K562 (cell line): ENCODE measurements around the gene FBXO28. TPM values are rescaled to one million over a fixed set of nuclear protein-coding genes. Genes with fewer than 3 reads are reported as not detected.
A peak's percentile ranks its signal among the peaks of the same experiment; 100 is the strongest.

Source experiments
- BHLHE40 ChIP-seq: IDR thresholded peaks from 2 replicates; pipeline ENCODE4 v1.6.1; 2011; ENCODE audit warnings: low read length, improper control_type of control experiment
- EHMT2 ChIP-seq: fragments of 450-650 bp; IDR thresholded peaks from 2 replicates; pipeline ENCODE4 v1.6.1; 2018; ENCODE audit warnings: antibody characterized with exemption
- MEIS2 ChIP-seq: fragments of 450-650 bp; IDR thresholded peaks from 2 replicates; pipeline ENCODE4 v1.6.1; 2014; ENCODE audit warnings: mild to moderate bottlenecking; ENCODE audit not compliant: partially characterized antibody
- NFE2 ChIP-seq: IDR thresholded peaks from 2 replicates; pipeline ENCODE4 v1.6.1; 2014; ENCODE audit warnings: antibody characterized with exemption, low read depth
- RBFOX2 ChIP-seq: fragments of 200-400 bp; formaldehyde crosslinking; IDR thresholded peaks from 2 replicates; pipeline ENCODE4 v1.6.1; 2017; ENCODE audit warnings: low read depth, mild to moderate bottlenecking, low read length, moderate library complexity
- SAFB ChIP-seq: fragments of 200-400 bp; formaldehyde crosslinking; IDR thresholded peaks from 2 replicates; pipeline ENCODE4 v1.6.1; 2017; ENCODE audit warnings: low read depth, low read length, borderline replicate concordance
- SMC3 ChIP-seq: conservative IDR thresholded peaks from 2 replicates; pipeline ENCODE4 v1.6.1; 2011; ENCODE audit warnings: low read depth, low read length, improper control_type of control experiment; ENCODE audit not compliant: insufficient read depth
- TAF9B ChIP-seq: fragments of 450-650 bp; IDR thresholded peaks from 2 replicates; pipeline ENCODE4 v1.6.1; 2018; ENCODE audit warnings: mild to moderate bottlenecking; ENCODE audit not compliant: partially characterized antibody
- ZNF347 ChIP-seq: fragments of 450-650 bp; formaldehyde crosslinking; IDR thresholded peaks from 2 replicates; pipeline ENCODE4 v1.4.0; 2020; ENCODE audit warnings: low read depth, mild to moderate bottlenecking, moderate library complexity
- polyA plus RNA-seq, 8 experiments: library from polyadenylated mRNA; depleted of rRNA in 4 of 8; stranded (reverse) in 5 of 8; unstranded in 3 of 8; fragments of >200 nt; fragmentation: Nextera tagmentation in 2 of 8; fragmentation: Illumina TruSeq in 1 of 8; extraction: Ambion mirVana in 2 of 8; extraction: Trizol in 1 of 8; gene quantifications; 2 replicates each; pipeline versions ENCODE4 v1.2.1 to v1.2.3, GENCODE V29; 2011 to 2014; ENCODE audit warnings: inconsistent platforms in 1 of 8, missing spikeins in 1 of 8
- total RNA-seq, 7 experiments: library from RNA; depleted of rRNA in 6 of 7; stranded (reverse); fragments of >200 nt in 6 of 7; fragmentation: Illumina TruSeq in 2 of 7; extraction: Trizol in 2 of 7; gene quantifications; 2 replicates each; pipeline versions ENCODE4 v1.2.1 to v1.2.3, GENCODE V29; 2011 to 2021; ENCODE audit warnings: low replicate concordance in 1 of 7
- TF ChIP-seq, protein P1 (sequence below), 2 experiments: fragments of 450-650 bp; IDR thresholded peaks; 2 replicates each; pipeline ENCODE4 v1.6.1; 2016; ENCODE audit warnings: mild to moderate bottlenecking in 2 of 2, borderline replicate concordance in 1 of 2, low read depth in 1 of 2, moderate library complexity in 1 of 2
- TF ChIP-seq, protein P2 (sequence below): sonication (generic); formaldehyde crosslinking; IDR thresholded peaks from 2 replicates; pipeline ENCODE4 v1.8.0; 2023; ENCODE audit warnings: mild to moderate bottlenecking, missing genetic modification reagents
- TF ChIP-seq, protein P3 (sequence below): fragments of 250-450 bp; sonication (Bioruptor Pico); IDR thresholded peaks from 2 replicates; pipeline ENCODE4 v1.8.0; 2022; ENCODE audit warnings: moderate library complexity, mild to moderate bottlenecking, inconsistent platforms

FBXO28 gene
- total and polyA plus RNA-seq, 9 of the 15 experiments (the other 6 are each of a cell fraction or from before 2014, with no cell fraction given) = 4.1 to 34.8 (median 25.3) TPM

DNA sequence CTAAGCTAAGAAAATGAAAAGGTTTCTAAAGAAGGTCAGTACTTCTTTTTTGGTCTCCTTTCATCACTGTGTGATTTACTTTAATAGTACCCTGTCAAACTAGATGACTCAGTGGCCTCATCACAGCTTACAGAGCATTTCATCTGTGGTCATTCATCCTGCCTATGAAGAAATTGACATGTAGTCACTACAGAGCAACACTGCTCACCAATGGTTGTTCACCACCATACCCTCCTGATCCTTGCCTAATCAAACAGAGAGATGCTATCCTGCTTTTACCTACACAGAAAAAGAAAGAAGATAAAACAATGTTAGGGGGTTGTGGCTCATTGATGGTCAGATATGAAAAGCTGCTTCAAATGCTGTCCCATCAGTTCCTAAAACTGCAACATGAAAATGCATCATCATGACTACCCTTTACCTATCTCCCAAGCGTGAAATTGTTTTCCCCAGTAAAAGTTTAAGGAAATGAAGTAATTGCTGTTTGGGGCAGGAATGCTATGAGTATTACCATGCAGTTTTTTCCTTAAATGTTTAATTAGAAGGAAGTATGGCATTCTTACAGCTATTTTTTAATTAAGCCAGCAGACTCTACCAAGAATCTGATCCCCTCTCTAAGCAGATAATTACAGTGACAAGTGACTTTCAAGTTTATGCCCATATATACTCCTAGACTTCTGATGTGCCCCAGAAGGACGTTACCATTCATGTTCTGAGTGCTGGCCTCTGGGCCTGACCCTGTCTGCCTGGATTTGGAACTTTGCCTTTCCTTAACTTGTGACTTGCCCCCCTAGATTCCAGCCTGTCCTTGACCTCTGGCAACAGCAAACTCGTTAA is 46.1 kb upstream of the FBXO28 start (continued):
- TF ChIP-seq, protein P1, sequence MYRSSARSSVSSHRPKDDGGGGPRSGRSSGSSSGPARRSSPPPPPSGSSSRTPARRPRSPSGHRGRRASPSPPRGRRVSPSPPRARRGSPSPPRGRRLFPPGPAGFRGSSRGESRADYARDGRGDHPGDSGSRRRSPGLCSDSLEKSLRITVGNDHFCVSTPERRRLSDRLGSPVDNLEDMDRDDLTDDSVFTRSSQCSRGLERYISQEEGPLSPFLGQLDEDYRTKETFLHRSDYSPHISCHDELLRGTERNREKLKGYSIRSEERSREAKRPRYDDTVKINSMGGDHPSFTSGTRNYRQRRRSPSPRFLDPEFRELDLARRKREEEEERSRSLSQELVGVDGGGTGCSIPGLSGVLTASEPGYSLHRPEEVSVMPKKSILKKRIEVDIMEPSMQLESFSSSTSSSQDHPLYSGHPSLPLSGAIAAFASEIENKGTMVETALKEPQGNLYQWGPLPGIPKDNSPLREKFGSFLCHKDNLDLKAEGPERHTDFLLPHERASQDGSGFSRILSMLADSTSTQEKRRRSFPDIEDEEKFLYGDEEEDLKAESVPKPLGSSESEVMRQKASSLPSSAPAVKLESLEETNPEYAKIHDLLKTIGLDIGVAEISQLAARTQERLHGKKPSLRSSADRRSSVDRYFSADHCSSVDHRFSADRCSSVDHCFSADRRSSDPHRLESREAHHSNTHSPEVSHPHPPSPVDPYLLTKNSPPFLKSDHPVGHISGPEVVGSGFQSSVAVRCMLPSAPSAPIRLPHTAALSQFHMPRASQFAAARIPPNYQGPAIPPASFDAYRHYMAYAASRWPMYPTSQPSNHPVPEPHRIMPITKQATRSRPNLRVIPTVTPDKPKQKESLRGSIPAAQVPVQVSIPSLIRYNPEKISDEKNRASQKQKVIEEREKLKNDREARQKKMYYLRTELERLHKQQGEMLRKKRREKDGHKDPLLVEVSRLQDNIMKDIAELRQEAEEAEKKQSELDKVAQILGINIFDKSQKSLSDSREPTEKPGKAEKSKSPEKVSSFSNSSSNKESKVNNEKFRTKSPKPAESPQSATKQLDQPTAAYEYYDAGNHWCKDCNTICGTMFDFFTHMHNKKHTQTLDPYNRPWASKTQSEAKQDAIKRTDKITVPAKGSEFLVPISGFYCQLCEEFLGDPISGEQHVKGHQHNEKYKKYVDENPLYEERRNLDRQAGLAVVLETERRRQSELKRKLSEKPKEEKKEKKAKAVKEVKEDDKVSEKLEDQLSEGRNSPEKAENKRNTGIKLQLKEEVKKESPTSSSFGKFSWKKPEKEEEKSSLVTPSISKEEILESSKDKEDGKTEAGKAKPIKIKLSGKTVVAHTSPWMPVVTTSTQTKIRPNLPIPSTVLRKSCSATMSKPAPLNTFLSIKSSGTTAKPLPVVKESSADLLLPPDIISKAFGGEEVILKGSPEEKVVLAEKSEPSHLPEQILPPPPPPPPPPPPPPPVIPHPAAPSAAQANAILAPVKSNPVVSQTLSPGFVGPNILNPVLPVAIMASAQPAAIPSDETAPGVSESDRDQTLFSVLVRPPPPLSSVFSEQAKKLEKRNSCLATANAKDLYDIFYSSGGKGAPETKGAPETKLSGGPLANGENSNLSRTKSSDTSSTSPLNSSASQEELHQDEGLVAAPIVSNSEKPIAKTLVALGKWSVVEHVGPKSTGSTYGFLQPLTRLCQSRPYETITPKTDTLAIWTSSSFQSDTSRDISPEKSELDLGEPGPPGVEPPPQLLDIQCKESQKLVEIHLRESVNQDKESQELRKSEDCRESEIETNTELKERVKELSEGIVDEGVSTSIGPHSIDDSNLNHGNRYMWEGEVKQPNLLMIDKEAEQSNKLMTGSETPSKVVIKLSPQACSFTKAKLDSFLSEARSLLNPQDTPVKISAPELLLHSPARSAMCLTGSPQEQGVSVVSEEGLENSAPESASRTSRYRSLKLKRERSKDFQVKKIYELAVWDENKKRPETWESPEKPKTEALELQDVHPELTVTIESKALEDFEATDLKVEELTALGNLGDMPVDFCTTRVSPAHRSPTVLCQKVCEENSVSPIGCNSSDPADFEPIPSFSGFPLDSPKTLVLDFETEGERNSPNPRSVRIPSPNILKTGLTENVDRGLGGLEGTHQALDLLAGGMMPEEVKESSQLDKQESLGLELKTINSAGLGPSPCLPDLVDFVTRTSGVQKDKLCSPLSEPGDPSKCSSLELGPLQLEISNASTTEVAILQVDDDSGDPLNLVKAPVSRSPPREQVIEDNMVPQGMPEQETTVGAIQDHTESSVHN (IDR thresholded peaks at IDR 0.05; ENCODE audit: borderline replicate concordance in 1 of 2, low read depth in 1 of 2) = 0 out of 4 replicates have a peak, but pooled peaks of 1 of the 2 experiments have one; percentile 52
- TF ChIP-seq EHMT2 = no peak
- peak; percentile 94 for TF ChIP-seq MEIS2
- TF ChIP-seq SMC3 = no peak
- no peak for TF ChIP-seq BHLHE40
- TF ChIP-seq, protein P2, sequence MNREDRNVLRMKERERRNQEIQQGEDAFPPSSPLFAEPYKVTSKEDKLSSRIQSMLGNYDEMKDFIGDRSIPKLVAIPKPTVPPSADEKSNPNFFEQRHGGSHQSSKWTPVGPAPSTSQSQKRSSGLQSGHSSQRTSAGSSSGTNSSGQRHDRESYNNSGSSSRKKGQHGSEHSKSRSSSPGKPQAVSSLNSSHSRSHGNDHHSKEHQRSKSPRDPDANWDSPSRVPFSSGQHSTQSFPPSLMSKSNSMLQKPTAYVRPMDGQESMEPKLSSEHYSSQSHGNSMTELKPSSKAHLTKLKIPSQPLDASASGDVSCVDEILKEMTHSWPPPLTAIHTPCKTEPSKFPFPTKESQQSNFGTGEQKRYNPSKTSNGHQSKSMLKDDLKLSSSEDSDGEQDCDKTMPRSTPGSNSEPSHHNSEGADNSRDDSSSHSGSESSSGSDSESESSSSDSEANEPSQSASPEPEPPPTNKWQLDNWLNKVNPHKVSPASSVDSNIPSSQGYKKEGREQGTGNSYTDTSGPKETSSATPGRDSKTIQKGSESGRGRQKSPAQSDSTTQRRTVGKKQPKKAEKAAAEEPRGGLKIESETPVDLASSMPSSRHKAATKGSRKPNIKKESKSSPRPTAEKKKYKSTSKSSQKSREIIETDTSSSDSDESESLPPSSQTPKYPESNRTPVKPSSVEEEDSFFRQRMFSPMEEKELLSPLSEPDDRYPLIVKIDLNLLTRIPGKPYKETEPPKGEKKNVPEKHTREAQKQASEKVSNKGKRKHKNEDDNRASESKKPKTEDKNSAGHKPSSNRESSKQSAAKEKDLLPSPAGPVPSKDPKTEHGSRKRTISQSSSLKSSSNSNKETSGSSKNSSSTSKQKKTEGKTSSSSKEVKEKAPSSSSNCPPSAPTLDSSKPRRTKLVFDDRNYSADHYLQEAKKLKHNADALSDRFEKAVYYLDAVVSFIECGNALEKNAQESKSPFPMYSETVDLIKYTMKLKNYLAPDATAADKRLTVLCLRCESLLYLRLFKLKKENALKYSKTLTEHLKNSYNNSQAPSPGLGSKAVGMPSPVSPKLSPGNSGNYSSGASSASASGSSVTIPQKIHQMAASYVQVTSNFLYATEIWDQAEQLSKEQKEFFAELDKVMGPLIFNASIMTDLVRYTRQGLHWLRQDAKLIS (CRISPR knock-in tag) = no peak
- no peak for TF ChIP-seq ZNF347 (CRISPR knock-in tag)
- TF ChIP-seq, protein P3, sequence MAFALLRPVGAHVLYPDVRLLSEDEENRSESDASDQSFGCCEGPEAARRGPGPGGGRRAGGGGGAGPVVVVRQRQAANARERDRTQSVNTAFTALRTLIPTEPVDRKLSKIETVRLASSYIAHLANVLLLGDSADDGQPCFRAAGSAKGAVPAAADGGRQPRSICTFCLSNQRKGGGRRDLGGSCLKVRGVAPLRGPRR (CRISPR knock-in tag) = 0 out of 2 replicates have a peak, but pooled peaks have one; percentile 21
- TF ChIP-seq NFE2 = peak; percentile 49; the same call in 1 of the 2 replicates
- TF ChIP-seq TAF9B = peak; percentile 26
- TF ChIP-seq SAFB = no peak
- no peak for TF ChIP-seq RBFOX2
